ENCODE measurements around the gene EYA3.
A peak's percentile ranks its signal among the peaks of the same experiment; 100 is the strongest.

The EYA3 gene

GRCh38 chr1:28123461-28123961 lies 35.1 kb upstream of the EYA3 start:
- H3K4me1 Mint-ChIP-seq (ENCODE audit: low read depth): peaks cover 20% of the 10 kb centered on the region
- no peaks in the 10 kb centered on the region for H3K9me3 Mint-ChIP-seq
- no peaks in the 10 kb centered on the region for H3K36me3 Mint-ChIP-seq (ENCODE audit: low read depth)
- H3K4me3 Mint-ChIP-seq: no peak overlapping the region
- H3K27ac Mint-ChIP-seq: no peak overlapping the region
- H3K27me3 Mint-ChIP-seq (ENCODE audit: low read depth): peaks cover 64% of the 10 kb centered on the region

- Mint-ChIP-seq H3K4me1 (ENCODE audit: low read depth) (peaks cover 17% of the 10 kb centered on the region), H3K9me3 (no peaks in the 10 kb centered on the region), H3K4me3 (no peak overlapping the region), H3K27me3 (ENCODE audit: low read depth) (peaks cover 57% of the 10 kb centered on the region), H3K27ac (no peak overlapping the region), H3K36me3 (ENCODE audit: low read depth) (no peaks in the 10 kb centered on the region)
Observed at GRCh38 chr1:28122183-28122582, 33.8 kb upstream of the EYA3 start.

- Mint-ChIP-seq H3K9me3 (no peaks in the 10 kb centered on the region), H3K4me1 (ENCODE audit: low read depth) (peaks cover 18% of the 10 kb centered on the region), H3K36me3 (ENCODE audit: low read depth) (no peaks in the 10 kb centered on the region), H3K4me3 (no peak overlapping the region), H3K27me3 (ENCODE audit: low read depth) (peaks cover 38% of the 10 kb centered on the region), H3K27ac (no peak overlapping the region)
Observed at GRCh38 chr1:28119556-28119955, 31.1 kb upstream of the EYA3 start.

- H3K4me1 Mint-ChIP-seq (ENCODE audit: low read depth): peaks cover 18% of the 10 kb centered on the region
- H3K9me3 Mint-ChIP-seq: no peaks in the 10 kb centered on the region
- H3K27ac Mint-ChIP-seq: no peak overlapping the region
- no peak overlapping the region for H3K4me3 Mint-ChIP-seq
- no peaks in the 10 kb centered on the region for H3K36me3 Mint-ChIP-seq (ENCODE audit: low read depth)
- peaks cover 38% of the 10 kb centered on the region for H3K27me3 Mint-ChIP-seq (ENCODE audit: low read depth)
Observed at GRCh38 chr1:28118640-28119307, 30.4 kb upstream of the EYA3 start.

- H3K36me3 Mint-ChIP-seq (ENCODE audit: low read depth): peaks cover 5% of the 10 kb centered on the region
- peaks cover 30% of the 10 kb centered on the region for H3K4me1 Mint-ChIP-seq (ENCODE audit: low read depth)
- H3K27me3 Mint-ChIP-seq (ENCODE audit: low read depth): peaks cover 20% of the 10 kb centered on the region
- peak overlapping the region; percentile 53 for H3K27ac Mint-ChIP-seq
- no peaks in the 10 kb centered on the region for H3K9me3 Mint-ChIP-seq
- H3K4me3 Mint-ChIP-seq: no peak overlapping the region
Observed at GRCh38 chr1:28115267-28115666, 26.9 kb upstream of the EYA3 start.

GRCh38 chr1:28114844-28115243 lies 26.4 kb upstream of the EYA3 start:
- Mint-ChIP-seq H3K4me3 (no peak overlapping the region), H3K9me3 (no peaks in the 10 kb centered on the region), H3K36me3 (ENCODE audit: low read depth) (peaks cover 5% of the 10 kb centered on the region), H3K27me3 (ENCODE audit: low read depth) (peaks cover 20% of the 10 kb centered on the region), H3K4me1 (ENCODE audit: low read depth) (peaks cover 31% of the 10 kb centered on the region), H3K27ac (peak overlapping the region; percentile 53)

GRCh38 chr1:28113242-28113572 lies 24.8 kb upstream of the EYA3 start:
- H3K4me3 Mint-ChIP-seq: no peak overlapping the region
- H3K4me1 Mint-ChIP-seq (ENCODE audit: low read depth): peaks cover 25% of the 10 kb centered on the region
- no peaks in the 10 kb centered on the region for H3K9me3 Mint-ChIP-seq
- peaks cover 5% of the 10 kb centered on the region for H3K36me3 Mint-ChIP-seq (ENCODE audit: low read depth)
- H3K27me3 Mint-ChIP-seq (ENCODE audit: low read depth): peaks cover 8% of the 10 kb centered on the region
- H3K27ac Mint-ChIP-seq: peak overlapping the region; percentile 2

GRCh38 chr1:28112388-28113241 lies 24.2 kb upstream of the EYA3 start:
- Mint-ChIP-seq H3K4me1 (ENCODE audit: low read depth) (peaks cover 25% of the 10 kb centered on the region), H3K27me3 (ENCODE audit: low read depth) (peaks cover 7% of the 10 kb centered on the region), H3K36me3 (ENCODE audit: low read depth) (peaks cover 5% of the 10 kb centered on the region), H3K9me3 (no peaks in the 10 kb centered on the region), H3K27ac (peak overlapping the region; percentile 15), H3K4me3 (no peak overlapping the region)

- H3K27ac Mint-ChIP-seq: peak overlapping the region; percentile 81
- H3K9me3 Mint-ChIP-seq: no peaks in the 10 kb centered on the region
- H3K27me3 Mint-ChIP-seq (ENCODE audit: low read depth): no peaks in the 10 kb centered on the region
- no peak overlapping the region for H3K4me3 Mint-ChIP-seq
- H3K36me3 Mint-ChIP-seq (ENCODE audit: low read depth): peaks cover 5% of the 10 kb centered on the region
- peaks cover 25% of the 10 kb centered on the region for H3K4me1 Mint-ChIP-seq (ENCODE audit: low read depth)
Observed at GRCh38 chr1:28111157-28111556, 22.7 kb upstream of the EYA3 start.

- Mint-ChIP-seq H3K36me3 (ENCODE audit: low read depth) (peaks cover 5% of the 10 kb centered on the region), H3K4me1 (ENCODE audit: low read depth) (peaks cover 27% of the 10 kb centered on the region), H3K27me3 (ENCODE audit: low read depth) (peaks cover 4% of the 10 kb centered on the region), H3K9me3 (no peaks in the 10 kb centered on the region), H3K27ac (peak overlapping the region; percentile 51), H3K4me3 (no peak overlapping the region)
Observed at GRCh38 chr1:28110555-28110954, 22.1 kb upstream of the EYA3 start.

- H3K27me3 Mint-ChIP-seq (ENCODE audit: low read depth): peaks cover 7% of the 10 kb centered on the region
- H3K4me3 Mint-ChIP-seq: no peak overlapping the region
- peaks cover 21% of the 10 kb centered on the region for H3K4me1 Mint-ChIP-seq (ENCODE audit: low read depth)
- H3K27ac Mint-ChIP-seq: no peak overlapping the region
- peaks cover 5% of the 10 kb centered on the region for H3K36me3 Mint-ChIP-seq (ENCODE audit: low read depth)
- no peaks in the 10 kb centered on the region for H3K9me3 Mint-ChIP-seq
Observed at GRCh38 chr1:28109639-28110038, 21.2 kb upstream of the EYA3 start.

- Mint-ChIP-seq H3K27ac (no peak overlapping the region), H3K4me1 (ENCODE audit: low read depth) (peaks cover 21% of the 10 kb centered on the region), H3K36me3 (ENCODE audit: low read depth) (peaks cover 5% of the 10 kb centered on the region), H3K9me3 (no peaks in the 10 kb centered on the region), H3K27me3 (ENCODE audit: low read depth) (peaks cover 7% of the 10 kb centered on the region), H3K4me3 (no peak overlapping the region)
Observed at GRCh38 chr1:28108001-28108400, 19.6 kb upstream of the EYA3 start.

- Mint-ChIP-seq H3K9me3 (no peaks in the 10 kb centered on the region), H3K27me3 (ENCODE audit: low read depth) (peaks cover 13% of the 10 kb centered on the region), H3K27ac (no peak overlapping the region), H3K4me3 (no peak overlapping the region), H3K36me3 (ENCODE audit: low read depth) (no peaks in the 10 kb centered on the region), H3K4me1 (ENCODE audit: low read depth) (peaks cover 2% of the 10 kb centered on the region)
Observed at GRCh38 chr1:28104866-28105467, 16.6 kb upstream of the EYA3 start.

GRCh38 chr1:28102189-28102588 lies 13.8 kb upstream of the EYA3 start:
- H3K27me3 Mint-ChIP-seq (ENCODE audit: low read depth): peaks cover 13% of the 10 kb centered on the region
- H3K9me3 Mint-ChIP-seq: no peaks in the 10 kb centered on the region
- no peak overlapping the region for H3K4me3 Mint-ChIP-seq
- no peaks in the 10 kb centered on the region for H3K36me3 Mint-ChIP-seq (ENCODE audit: low read depth)
- H3K27ac Mint-ChIP-seq: no peak overlapping the region
- peaks cover 2% of the 10 kb centered on the region for H3K4me1 Mint-ChIP-seq (ENCODE audit: low read depth)

Data from T-helper 1 cell treated with Interleukin-12 subunit alpha and Interleukin-12 subunit beta and Interleukin-4 antibody, amounts not matched to agents 30 μg/mL and 1 μg/mL, for 36 hours (primary cell).